Daoy (cell line): ENCODE measurements around the gene ING5. TPM values are rescaled to one million over a fixed set of nuclear protein-coding genes. Genes with fewer than 3 reads are reported as not detected.

Source experiments
- DNase-seq: peaks from one replicate; pipeline ENCODE4 v3.0.0-alpha.2; 2015; ENCODE audit warnings: low read depth
- total RNA-seq: library from RNA; depleted of rRNA; stranded (reverse); fragments of >200 nt; shearing (Covaris generic); gene quantifications from 2 replicates; pipeline ENCODE4 v1.2.3, GENCODE V29; 2014

ING5 gene
- total RNA-seq, 1 experiment from 2014 or later, result 21.0 TPM

GRCh38 chr2:241760301-241760771, 58.5 kb downstream of the ING5 start:
- DNase-seq, result no peak

DNA sequence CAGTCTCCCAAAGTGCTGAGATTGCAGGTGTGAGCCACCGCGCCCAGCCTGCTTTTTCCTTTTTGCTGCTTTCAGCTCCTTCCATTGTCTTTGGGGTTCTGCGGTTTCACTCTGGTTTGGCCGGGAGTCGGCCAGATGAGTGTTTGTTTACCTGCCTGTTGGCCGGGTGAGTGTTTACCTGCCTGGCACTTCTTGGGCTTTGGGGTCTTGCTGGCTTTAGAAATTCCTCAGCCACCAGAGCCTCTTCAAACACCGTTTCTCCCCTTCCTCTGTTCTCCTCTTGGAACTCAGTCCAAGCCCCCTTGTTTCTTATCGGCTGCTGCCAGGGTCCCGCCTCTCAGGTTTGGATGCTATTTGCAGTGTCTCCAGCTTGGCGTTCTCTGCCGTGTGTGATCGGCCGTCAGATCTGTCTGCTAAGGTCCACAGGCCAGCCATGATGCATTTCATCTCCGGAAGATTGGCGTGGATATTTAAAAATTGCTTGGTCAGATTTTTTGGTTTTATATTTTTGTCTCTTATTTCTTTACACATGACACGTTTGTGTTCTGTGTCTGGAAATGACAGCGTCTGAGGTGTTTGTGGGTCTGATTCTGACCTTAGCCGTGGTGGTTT, 60.6 kb downstream of the ING5 start:
- no peak for DNase-seq

GRCh38 chr2:241762933-241763369, 61.1 kb downstream of the ING5 start:
- DNase-seq, result no peak

- no peak for DNase-seq
These were observed 61.9 kb downstream of the ING5 start for GRCh38 chr2:241763551-241764274.

GRCh38 chr2:241764275-241765241, 62.7 kb downstream of the ING5 start:
- no peak for DNase-seq

DNA sequence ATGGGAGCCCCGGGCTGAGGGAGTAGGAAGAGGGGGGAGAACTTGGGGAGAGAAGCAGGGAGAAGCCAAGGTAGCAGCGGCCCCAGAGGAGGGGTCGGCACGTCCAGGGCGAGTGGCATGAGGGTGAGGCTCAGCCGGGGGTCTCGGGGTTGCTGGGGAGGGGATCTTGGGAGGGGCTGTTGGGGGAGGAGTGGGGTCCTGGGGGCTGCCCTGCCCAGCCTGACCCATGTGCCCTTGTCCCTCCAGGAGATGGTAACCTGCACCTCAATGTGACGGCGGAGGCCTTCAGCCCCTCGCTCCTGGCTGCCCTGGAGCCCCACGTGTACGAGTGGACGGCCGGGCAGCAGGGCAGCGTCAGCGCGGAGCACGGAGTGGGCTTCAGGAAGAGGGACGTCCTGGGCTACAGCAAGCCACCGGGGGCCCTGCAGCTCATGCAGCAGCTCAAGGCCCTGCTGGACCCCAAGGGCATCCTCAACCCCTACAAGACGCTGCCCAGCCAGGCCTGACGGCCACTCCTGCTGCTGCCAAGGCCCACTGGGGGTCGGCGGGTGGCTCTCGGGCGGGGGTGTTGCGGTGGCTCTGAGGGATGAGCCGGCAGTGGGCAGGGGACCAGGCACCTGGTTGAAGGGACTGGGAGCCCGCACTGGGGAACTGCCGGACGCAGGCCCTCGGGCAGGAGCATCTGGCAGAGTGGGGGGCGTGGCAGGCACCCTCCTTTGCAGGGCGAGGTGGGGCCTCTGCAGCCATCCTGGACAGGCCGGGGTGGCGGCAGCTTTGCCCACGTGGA, 65.8 kb downstream of the ING5 start:
- no peak for DNase-seq

DNA sequence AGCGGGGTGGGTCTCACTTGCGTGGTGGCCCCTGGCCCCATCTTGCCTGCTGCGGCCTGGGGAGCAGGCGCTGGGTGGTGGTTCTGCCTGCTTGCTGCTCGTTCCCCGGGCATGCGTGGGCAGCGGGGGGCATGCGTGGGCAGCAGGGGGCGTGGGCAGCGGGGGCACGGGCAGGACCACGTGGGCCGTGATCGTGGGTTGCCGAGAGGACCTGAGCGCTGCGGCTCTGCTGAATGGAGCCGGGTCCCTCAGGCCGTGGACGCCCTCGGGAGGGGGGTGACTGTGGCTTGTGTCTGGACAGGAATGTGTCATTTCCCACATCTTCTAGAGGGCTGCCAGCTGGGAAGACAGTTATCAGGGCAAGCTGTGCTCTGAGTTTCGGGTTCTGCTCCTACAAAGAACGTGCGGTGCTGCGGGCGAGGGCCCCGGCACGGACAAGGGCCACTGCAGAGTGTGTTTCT, 66.4 kb downstream of the ING5 start:
- DNase-seq, result no peak

DNA sequence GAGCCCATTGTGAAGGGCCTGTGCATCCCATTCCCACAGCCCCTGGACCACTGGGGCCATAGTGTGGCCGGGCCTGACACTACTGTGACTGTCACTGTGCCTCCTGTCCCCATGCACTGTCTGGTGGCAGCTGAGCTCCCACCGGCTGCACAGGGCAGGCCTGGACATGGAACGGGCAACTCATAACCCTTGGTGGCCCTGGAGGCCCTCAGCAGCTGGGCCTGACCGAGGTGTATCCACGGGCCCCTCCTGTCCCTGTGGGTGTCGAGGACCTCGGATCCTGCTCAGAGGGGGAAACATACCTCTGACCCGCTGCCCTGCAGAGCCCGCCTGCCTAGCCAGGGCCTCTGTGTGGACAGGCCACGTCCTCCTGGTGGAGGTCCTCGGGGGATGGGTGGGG, 67.0 kb downstream of the ING5 start:
- no peak for DNase-seq

- no peak for DNase-seq
These were observed 68.0 kb downstream of the ING5 start for GRCh38 chr2:241769819-241770184.

GRCh38 chr2:241770185-241770935, 68.5 kb downstream of the ING5 start:
- DNase-seq, result no peak

DNA sequence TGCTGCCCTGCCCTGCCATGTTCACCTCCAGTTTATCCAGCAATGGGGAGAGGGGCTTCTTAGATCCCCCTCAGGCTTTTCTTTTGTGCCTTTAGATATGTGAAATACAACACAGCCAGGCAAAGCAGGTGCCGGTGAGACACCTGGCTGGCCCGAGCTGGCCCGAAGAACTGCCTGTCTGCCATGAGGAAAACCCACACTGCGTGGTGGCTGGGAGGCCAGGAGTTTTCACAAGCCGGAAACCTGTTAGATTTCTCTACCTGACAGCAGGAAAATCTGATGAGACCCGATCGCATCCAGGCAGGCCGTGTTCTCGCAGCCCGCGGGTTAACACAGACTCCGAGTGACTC, 69.1 kb downstream of the ING5 start:
- no peak for DNase-seq

GRCh38 chr2:241771286-241772062, 69.6 kb downstream of the ING5 start:
- no peak for DNase-seq

- DNase-seq, result no peak
These were observed 70.2 kb downstream of the ING5 start for GRCh38 chr2:241772063-241772499.

DNA sequence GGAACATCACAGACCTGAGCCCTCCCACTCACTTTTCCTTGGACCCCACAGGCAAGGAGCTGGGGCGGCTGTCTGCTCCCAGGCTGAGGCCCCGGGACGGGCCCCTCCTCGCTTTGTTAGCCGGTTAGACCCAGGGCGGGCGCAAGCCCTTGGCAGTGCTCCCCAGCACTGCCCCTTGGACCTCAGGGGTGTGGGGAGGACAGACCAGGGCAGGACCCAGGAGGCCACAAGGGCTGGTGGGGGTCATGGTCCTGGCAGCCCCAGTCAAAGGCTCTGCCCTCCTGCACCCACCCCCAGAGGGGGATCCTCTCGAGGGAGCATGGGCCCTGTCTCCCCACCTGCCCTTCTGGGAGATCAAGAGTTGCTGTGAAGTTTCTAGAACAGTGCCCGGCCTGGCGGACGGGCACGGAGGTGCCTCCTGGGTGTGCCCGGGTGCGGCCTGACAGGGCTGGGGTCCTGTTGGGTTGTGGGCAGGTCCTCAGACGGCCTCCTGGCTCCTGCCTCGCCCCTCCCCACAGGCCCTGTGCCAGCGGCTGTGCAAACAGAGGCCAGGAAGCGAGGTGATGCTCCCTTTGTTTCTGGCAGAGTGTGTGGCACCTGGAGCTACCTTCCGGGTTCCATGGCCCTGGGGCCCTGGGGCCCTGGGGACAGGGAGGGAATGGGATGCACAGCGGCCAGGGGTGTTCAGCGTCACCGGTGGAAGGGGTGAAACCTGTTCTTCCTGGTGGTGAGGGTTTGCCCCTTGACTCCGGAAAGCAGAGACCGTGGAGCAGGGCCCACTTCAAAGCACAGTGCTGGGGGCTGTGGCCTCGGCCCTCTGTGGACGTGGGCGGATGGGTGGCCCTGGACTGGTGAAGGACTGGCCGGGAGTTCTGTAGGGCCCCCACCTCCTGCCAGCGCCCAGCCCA, 71.9 kb downstream of the ING5 start:
- no peak for DNase-seq

DNA sequence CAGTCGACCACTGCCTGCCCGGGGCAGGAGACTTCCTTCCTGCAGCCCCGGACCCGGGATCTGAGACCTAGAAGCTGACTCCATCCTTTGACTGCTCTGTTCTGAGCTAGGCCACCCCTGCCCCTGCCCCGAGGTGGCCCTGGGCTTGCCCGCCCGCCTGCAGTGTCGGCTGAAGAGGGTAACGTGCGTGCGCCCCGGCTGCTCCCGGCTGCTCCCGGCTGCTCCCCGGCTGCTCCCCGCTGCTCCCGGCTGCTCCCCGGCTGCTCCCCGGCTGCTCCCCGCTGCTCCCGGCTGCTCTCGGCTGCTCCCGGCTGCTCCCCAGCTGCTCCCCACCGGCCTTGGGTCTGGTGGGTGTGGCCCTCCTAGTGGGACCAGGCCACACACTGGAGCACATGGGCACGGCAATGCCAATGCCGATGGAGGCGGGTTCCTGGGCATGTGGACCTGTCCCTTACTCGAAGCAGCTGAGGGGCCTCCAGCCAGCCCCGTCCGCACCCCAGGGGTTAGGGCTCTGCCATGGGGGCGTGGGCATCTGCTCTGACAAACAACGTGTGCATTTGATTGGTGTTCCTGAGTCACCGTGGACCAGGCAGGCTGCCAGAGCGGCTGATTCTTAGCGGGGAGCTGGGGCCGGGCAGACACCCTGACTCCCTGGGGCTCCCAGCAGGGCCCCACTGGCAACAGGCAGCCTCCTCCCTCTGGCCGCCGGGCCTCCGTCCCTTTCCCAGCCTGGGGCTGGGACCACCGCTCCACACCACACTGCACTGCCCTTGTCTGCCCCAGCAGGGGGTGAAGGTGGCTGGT, 72.8 kb downstream of the ING5 start:
- peak; percentile 85 for DNase-seq

GRCh38 chr2:241775223-241776177, 73.7 kb downstream of the ING5 start:
- no peak for DNase-seq
